Mucosa of rectum (tissue), 2 donors: Measurements from ENCODE around the gene HTR2C.

Experiments
- H3K27ac ChIP-seq, 2 donors: one replicate each; pipeline ENCODE4 v1.7.0; 2013; ENCODE audit warnings: inconsistent platforms in 2 of 2, low read depth in 2 of 2, low read length in 2 of 2
- H3K27me3 ChIP-seq, 2 donors: one replicate each; pipeline ENCODE4 v1.7.0; 2013; ENCODE audit warnings: low read length in 2 of 2; ENCODE audit not compliant: control insufficient read depth in 2 of 2, insufficient read depth in 2 of 2
- H3K36me3 ChIP-seq, 2 donors: one replicate each; pipeline ENCODE4 v1.7.0; 2013; ENCODE audit warnings: low read length in 2 of 2; ENCODE audit not compliant: control insufficient read depth in 2 of 2, insufficient read depth in 2 of 2
- H3K4me1 ChIP-seq, 2 donors: one replicate each; pipeline ENCODE4 v1.7.0; 2013; ENCODE audit warnings: low read length in 2 of 2, mild to moderate bottlenecking in 1 of 2; ENCODE audit not compliant: control insufficient read depth in 2 of 2, insufficient read depth in 2 of 2
- H3K4me3 ChIP-seq, 2 donors: one replicate each; pipeline ENCODE4 v1.7.0; 2013; ENCODE audit warnings: low read length in 2 of 2
- H3K9ac ChIP-seq, 2 donors: one replicate each; pipeline ENCODE4 v1.7.0; 2013; ENCODE audit warnings: low read length in 2 of 2, low read depth in 1 of 2, mild to moderate bottlenecking in 1 of 2
- H3K9me3 ChIP-seq, 2 donors: one replicate each; pipeline ENCODE4 v1.7.0; 2013; ENCODE audit warnings: low read length in 2 of 2; ENCODE audit not compliant: control insufficient read depth in 2 of 2
- donor health status: healthy.
- donor health status: Normal muscosa, but diverticular disease.

Gene HTR2C

DNA sequence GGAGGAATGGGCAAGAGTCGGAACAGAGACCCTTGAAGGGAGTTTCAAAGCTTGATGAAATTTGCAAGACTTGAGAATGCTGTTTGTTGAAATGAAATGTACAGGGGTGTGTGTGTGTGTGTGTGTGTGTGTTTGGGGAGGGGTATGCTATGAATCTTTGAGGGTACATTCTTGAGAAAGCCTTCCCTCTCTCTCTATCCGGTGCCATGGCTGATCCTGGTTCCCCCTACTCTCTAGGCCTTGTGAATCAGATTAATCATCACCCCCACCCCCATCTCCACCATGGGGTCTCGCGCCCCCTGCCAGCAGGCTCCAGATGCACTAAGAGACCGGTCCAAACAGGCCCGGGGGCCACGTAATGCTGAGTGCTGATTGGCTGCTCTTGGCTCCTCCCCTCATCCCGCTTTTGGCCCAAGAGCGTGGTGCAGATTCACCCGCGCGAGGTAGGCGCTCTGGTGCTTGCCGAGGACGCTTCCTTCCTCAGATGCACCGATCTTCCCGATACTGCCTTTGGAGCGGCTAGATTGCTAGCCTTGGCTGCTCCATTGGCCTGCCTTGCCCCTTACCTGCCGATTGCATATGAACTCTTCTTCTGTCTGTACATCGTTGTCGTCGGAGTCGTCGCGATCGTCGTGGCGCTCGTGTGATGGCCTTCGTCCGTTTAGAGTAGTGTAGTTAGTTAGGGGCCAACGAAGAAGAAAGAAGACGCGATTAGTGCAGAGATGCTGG is at the start of gene HTR2C:
TSS of gene HTR2C (plus strand) at position 441 of the 729 bp plus-strand sequence. CDS start 142,851 bp downstream, outside the sequence.
- no peaks in the 10 kb centered on the region for H3K4me1 ChIP-seq
- H3K4me3 ChIP-seq: no peak within 1 kb of the TSS
- no peak within 1 kb of the TSS for H3K9ac ChIP-seq
- H3K9me3 ChIP-seq: no peaks in the 10 kb centered on the region
- H3K36me3 ChIP-seq: no peaks in the 10 kb centered on the region
- no peak within 1 kb of the TSS for H3K27ac ChIP-seq
- H3K27me3 ChIP-seq: peaks cover 38 to 41% of the 10 kb centered on the region in 2 donors

DNA sequence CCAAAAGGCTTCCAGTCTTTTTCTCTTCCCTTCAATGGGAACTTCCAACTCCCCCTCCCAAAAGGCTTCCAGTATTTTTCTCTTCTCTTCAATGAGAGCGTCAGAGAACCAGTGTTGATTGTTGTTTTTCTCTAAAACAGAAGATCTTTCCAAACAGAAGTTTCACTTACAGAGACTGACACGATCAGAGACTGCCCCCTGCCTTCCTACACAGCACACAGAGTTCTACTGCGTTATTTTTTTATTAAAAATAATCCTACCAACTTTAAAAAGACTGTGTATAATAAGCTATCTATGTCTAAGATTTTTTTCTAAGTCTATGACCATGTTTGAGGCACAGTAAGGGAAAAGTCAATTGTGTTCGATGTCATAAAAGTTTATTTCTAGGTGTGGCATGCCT is 3.5 kb upstream of the HTR2C start:
- Histone ChIP-seq H3K9me3 (no peaks in the 10 kb centered on the region), H3K9ac (no peak overlapping the region), H3K36me3 (no peaks in the 10 kb centered on the region), H3K4me1 (no peaks in the 10 kb centered on the region), H3K27ac (no peak overlapping the region), H3K27me3 (peaks cover 29 to 39% of the 10 kb centered on the region in 2 donors), H3K4me3 (no peak overlapping the region)

DNA sequence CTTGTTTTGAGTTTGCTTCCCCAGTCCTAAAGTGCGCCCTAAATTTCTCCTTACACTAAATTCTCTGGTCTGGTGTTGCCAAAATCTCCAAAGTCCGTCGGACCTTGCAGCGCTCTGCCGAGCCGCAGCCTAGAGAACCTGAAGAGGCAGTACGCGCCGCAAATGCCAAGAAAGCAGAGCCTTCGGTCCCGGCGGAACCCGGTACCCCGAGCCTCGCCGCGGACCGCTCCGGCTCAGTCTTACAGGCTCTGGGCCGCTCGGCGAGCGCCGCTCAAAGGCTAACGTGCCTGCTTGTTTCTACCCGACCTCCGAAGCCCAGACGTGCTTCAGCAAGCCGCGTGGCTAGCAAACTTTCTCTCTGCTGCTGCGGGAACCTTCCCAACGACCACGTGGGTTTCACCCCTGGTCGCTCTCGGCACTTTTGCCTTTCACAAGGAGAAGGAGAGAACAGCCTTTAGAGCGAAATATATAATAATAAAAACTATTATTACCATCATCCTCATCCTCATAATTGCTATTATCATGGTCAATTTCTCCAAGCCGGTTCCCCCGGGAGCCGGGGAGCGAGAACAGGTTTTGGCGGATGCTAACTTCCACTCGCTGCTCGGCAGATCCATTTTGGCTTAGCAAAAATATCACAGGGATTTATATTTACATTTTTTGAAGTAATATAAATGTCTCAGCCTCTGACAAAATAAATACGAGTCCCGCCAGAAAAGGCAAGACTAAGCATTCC is 2.2 kb upstream of the HTR2C start:
- no peak overlapping the region for H3K4me3 ChIP-seq
- H3K27me3 ChIP-seq: peaks cover 35 to 41% of the 10 kb centered on the region in 2 donors
- no peaks in the 10 kb centered on the region for H3K9me3 ChIP-seq

DNA sequence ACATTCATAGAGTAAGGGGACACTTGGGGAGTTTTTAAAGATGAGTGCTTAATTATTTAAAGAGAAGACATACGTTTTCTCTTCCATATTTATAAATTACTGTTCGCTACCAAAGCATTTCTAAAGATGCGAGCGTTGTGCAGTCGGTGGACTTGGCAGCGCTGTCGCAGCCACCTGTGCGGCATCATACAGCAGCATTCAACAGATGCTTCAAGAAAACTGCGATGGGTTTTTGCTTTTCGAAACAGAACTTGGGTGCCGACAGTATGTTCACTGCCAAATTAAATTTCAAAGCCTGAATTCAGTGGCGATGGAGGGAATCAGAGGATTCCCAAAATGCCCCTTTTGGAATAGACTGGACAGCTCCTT is 1.6 kb upstream of the HTR2C start:
- H3K9ac ChIP-seq: no peak overlapping the region
- no peak overlapping the region for H3K27ac ChIP-seq
- H3K36me3 ChIP-seq: no peaks in the 10 kb centered on the region
- H3K4me1 ChIP-seq: no peaks in the 10 kb centered on the region
- no peak overlapping the region for H3K4me3 ChIP-seq
- H3K9me3 ChIP-seq: no peaks in the 10 kb centered on the region
- peaks cover 35 to 41% of the 10 kb centered on the region in 2 donors for H3K27me3 ChIP-seq

More for the DNA sequence above, 2.2 kb upstream of the HTR2C start:
- no peaks in the 10 kb centered on the region for H3K4me1 ChIP-seq
- no peak overlapping the region for H3K9ac ChIP-seq
- no peak overlapping the region for H3K27ac ChIP-seq
- no peaks in the 10 kb centered on the region for H3K36me3 ChIP-seq

DNA sequence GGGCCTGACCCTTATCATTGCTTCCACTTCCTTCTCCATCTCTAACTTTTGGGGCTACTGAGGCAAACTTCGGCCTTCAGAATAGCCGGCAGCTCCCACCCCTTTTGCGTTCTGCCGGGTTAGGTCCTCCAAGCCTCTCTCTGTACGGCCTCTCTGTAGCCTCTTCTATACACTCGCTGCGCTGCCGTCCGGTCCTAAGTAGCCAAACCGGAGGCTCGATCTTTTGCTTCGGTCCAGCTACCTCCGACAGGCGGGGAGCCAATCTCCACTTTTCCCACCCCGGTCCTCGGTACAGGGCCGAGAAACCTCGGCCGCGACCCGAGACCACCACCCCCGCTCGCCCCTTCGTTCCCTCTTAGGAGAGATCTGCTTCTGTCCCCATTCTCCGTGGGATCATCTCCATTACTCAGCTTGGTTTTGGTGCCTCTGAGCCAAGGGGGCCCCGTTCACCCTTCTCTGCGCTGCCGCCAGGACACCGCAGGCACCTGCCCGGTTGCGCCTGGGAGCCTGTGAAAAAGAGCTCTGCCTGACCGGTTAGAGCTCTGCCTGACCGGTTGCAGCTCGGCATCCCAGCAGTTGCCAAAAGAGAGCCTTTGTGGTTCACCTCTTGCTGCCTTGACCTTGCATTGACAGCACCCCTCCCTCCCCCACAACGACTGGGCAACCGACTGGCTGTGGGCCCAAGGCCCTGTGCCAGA is 1.0 kb upstream of the HTR2C start:
- Histone ChIP-seq H3K27ac (no peak overlapping the region), H3K9me3 (no peaks in the 10 kb centered on the region), H3K36me3 (no peaks in the 10 kb centered on the region), H3K9ac (no peak overlapping the region), H3K4me1 (no peaks in the 10 kb centered on the region), H3K27me3 (peaks cover 38 to 41% of the 10 kb centered on the region in 2 donors), H3K4me3 (no peak overlapping the region)

DNA sequence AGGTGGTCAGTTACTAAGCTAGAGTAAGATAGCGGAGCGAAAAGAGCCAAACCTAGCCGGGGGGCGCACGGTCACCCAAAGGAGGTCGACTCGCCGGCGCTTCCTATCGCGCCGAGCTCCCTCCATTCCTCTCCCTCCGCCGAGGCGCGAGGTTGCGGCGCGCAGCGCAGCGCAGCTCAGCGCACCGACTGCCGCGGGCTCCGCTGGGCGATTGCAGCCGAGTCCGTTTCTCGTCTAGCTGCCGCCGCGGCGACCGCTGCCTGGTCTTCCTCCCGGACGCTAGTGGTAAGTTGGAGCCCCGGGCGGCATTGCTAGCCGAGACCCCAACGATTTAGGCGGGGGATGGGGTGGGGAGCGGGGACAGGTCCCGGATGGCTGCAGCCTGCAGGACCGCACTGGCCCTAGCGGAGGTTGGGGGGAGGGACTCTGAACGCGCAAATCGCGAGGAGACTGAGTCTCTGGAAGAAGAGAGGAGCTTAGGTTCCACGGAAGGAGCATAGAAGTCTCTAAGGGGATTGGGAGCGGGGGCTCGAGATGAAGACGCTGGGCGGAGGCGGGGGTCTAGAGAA is 573 bp downstream of the HTR2C start:
- Histone ChIP-seq H3K9me3 (no peaks in the 10 kb centered on the region), H3K36me3 (no peaks in the 10 kb centered on the region), H3K9ac (no peak overlapping the region), H3K4me1 (no peaks in the 10 kb centered on the region), H3K27ac (no peak overlapping the region), H3K27me3 (peaks cover 37 to 38% of the 10 kb centered on the region in 2 donors), H3K4me3 (no peak overlapping the region)

DNA sequence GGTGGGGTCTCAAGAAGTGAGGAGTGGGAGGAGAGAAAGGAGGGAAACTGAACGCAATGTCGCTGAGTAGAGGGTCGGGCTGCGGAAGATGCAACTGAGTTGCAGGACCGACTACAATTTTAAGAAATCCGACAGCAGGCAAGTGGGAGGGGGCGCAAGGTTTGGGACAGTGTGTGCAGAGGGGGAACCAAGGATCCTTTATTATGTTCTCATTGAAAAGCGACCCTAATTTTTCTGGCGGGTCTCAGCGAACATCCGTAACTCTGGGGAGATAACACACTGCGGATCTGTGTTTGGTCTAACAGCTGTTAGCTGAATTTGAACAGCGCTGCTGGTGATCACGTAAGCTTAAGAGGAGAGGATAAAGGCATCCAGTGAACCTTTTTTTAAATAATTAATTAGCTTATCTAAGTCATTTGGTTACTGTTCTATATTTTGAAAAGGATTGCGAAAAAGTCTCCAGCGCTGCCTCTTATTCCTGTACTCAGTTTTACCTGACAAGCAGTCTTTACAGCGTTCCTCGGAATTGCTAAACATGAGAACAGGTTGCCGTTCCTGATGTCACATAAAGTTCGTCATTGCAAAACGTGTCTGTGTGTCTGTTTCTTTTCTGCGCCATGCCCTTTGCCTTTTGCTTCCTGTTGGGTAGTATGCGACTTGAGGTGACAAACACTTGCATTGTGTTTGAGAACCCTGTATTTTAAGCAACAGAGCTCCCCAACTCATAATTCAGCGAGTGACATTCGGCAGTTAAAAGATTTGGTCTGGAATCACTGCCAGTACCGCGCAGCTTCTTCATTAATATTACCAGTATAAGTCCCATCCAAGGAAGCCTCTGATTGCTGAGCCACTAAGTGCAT is 1.3 kb downstream of the HTR2C start:
- H3K36me3 ChIP-seq: no peaks in the 10 kb centered on the region
- H3K9ac ChIP-seq: no peak overlapping the region
- H3K9me3 ChIP-seq: no peaks in the 10 kb centered on the region
- no peak overlapping the region for H3K4me3 ChIP-seq
- peaks cover 30 to 37% of the 10 kb centered on the region in 2 donors for H3K27me3 ChIP-seq
- no peaks in the 10 kb centered on the region for H3K4me1 ChIP-seq
- no peak overlapping the region for H3K27ac ChIP-seq

DNA sequence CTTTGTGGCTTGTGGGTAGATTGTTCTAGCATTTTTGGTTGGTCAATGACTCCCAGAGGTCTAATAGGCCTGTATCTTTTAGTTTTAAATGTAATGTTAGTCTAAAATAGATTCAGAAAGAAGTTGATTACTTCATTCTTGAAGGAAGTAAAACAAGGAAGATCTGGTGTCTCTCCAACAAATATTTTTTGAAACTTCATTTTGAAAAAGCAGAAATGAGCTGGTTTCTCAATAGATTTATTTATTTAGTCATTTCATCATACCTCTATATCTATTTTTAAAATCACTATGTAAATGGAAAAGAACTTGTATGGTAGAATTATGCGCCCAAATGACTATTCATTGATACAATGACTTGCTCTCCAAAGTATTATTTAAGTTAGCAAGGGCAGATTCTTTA is 7.2 kb downstream of the HTR2C start:
- H3K4me3 ChIP-seq: no peak overlapping the region
- H3K27ac ChIP-seq: no peak overlapping the region
- H3K9me3 ChIP-seq: no peaks in the 10 kb centered on the region
- no peak overlapping the region for H3K9ac ChIP-seq
- H3K4me1 ChIP-seq: no peaks in the 10 kb centered on the region
- no peaks in the 10 kb centered on the region for H3K36me3 ChIP-seq
- peaks cover 0 to 5% of the 10 kb centered on the region in 2 donors for H3K27me3 ChIP-seq

DNA sequence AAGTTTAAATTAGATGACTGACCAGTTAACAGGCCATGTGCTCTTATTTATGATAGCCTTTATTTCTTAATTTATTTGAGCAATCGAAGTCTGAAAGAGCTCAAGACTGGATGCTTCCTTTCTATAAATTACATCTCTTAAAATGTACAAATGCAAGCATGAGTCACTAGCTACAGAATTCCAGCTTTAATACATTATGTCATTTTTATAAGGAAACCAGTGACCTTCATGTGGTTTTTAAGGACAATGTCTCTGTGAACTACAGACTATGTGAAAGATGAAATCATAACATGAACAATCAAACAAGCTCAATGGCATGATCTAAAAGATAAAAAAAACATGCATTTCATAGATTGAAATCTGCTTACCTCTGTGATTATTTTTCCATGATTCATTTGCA is 15.4 kb downstream of the HTR2C start:
- H3K36me3 ChIP-seq: no peaks in the 10 kb centered on the region
- H3K27me3 ChIP-seq: no peaks in the 10 kb centered on the region
- H3K9ac ChIP-seq: no peak overlapping the region
- H3K4me3 ChIP-seq: no peak overlapping the region
- H3K27ac ChIP-seq: no peak overlapping the region
- no peaks in the 10 kb centered on the region for H3K4me1 ChIP-seq
- H3K9me3 ChIP-seq: no peaks in the 10 kb centered on the region
